Breast epithelium (tissue), 4 donors: Measurements from ENCODE around the gene RELB. TPM values are rescaled to one million over a fixed set of nuclear protein-coding genes. Genes with fewer than 3 reads are reported as not detected.
"Not testable (repeated sequence)": the region's sequence is repeated elsewhere in the genome, so short reads cannot be mapped to it uniquely, and the experiment has no call there.

Experiments
- DNase-seq, 2 donors: peaks; one replicate each; pipeline ENCODE4 v3.0.0-alpha.2; 2019; ENCODE audit warnings: low spot score in 2 of 2
- H3K27ac ChIP-seq, 2 donors: fragments of 200-600 bp; sonication (generic) in 1 of 2; one replicate each; pipeline ENCODE4 v1.5.1; 2016 to 2019; ENCODE audit warnings: mild to moderate bottlenecking in 1 of 2
- H3K27me3 ChIP-seq, 2 donors: fragments of 200-600 bp; sonication (generic) in 1 of 2; one replicate each; pipeline versions ENCODE4 v1.5.1 to v1.6.0; 2017 to 2019; ENCODE audit warnings: control low read depth in 1 of 2, mild to moderate bottlenecking in 1 of 2
- H3K36me3 ChIP-seq: fragments of 200-600 bp; one replicate; pipeline ENCODE4 v1.5.1; 2019
- H3K4me1 ChIP-seq, 2 donors: fragments of 200-600 bp; sonication (generic); one replicate each; pipeline ENCODE4 v1.5.1; 2016 to 2019; ENCODE audit warnings: control low read depth in 1 of 2
- H3K4me3 ChIP-seq, 3 donors: fragments of 200-600 bp; sonication (generic); 1 replicate in 2 of 3; 2 replicates in 1 of 3; pipeline ENCODE4 v1.5.1; 2016 to 2019; ENCODE audit warnings: mild to moderate bottlenecking in 3 of 3, moderate library complexity in 2 of 3
- H3K9me3 ChIP-seq, 2 donors: fragments of 200-600 bp; sonication (generic) in 1 of 2; one replicate each; pipeline ENCODE4 v1.5.1; 2016 to 2019; ENCODE audit warnings: control low read depth in 1 of 2
- POLR2A ChIP-seq: fragments of 450-650 bp; IDR thresholded peaks from one replicate; pipeline ENCODE4 v1.6.1; 2016; ENCODE audit warnings: antibody characterized with exemption, mild to moderate bottlenecking, moderate library complexity
- POLR2AphosphoS5 ChIP-seq, 3 donors: sonication (generic); formaldehyde crosslinking; IDR thresholded peaks; one replicate each; pipeline ENCODE4 v1.6.1; 2017; ENCODE audit warnings: antibody characterized with exemption in 3 of 3
- intact Hi-C: fragments of 100-400 bp; cut with DNase I; formaldehyde crosslinking; loops from one replicate; pipeline ENCODE4 v1.15.1; 2023; ENCODE audit warnings: low total_unique reads
- total RNA-seq, 3 donors: library from RNA; depleted of rRNA; stranded (reverse); fragments of >200 nt; gene quantifications; one replicate each; pipeline ENCODE4 v1.1.0, GENCODE V29; 2016
- TF ChIP-seq, protein P1 (sequence below), 3 donors: fragments of 450-650 bp; IDR thresholded peaks; one replicate each; pipeline ENCODE4 v1.5.1; 2016 to 2017; ENCODE audit warnings: antibody characterized with exemption in 3 of 3, mild to moderate bottlenecking in 3 of 3, moderate library complexity in 3 of 3

Gene RELB
- total RNA-seq, 3 donors from 2014 or later = 5.8 to 12.5 (median 8.2) TPM

DNA sequence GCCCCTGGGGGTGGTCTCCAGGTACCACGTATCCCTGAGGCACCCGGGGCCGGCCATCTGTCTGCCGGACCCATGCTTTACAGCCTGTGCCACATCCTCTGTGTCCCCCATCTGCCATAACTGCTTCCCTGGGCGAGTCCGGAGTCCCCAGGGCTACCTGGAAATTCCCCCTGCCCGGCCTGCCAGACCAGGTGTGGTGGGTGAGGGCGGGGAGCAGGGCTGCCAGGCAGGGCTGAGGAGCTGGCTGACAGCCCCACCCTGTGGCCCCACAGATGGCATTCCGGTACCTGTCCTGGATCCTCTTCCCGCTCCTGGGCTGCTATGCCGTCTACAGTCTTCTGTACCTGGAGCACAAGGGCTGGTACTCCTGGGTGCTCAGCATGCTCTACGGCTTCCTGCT lies 10.3 kb upstream of the RELB start:
- no peaks in the 10 kb centered on the region for H3K36me3 ChIP-seq

DNA sequence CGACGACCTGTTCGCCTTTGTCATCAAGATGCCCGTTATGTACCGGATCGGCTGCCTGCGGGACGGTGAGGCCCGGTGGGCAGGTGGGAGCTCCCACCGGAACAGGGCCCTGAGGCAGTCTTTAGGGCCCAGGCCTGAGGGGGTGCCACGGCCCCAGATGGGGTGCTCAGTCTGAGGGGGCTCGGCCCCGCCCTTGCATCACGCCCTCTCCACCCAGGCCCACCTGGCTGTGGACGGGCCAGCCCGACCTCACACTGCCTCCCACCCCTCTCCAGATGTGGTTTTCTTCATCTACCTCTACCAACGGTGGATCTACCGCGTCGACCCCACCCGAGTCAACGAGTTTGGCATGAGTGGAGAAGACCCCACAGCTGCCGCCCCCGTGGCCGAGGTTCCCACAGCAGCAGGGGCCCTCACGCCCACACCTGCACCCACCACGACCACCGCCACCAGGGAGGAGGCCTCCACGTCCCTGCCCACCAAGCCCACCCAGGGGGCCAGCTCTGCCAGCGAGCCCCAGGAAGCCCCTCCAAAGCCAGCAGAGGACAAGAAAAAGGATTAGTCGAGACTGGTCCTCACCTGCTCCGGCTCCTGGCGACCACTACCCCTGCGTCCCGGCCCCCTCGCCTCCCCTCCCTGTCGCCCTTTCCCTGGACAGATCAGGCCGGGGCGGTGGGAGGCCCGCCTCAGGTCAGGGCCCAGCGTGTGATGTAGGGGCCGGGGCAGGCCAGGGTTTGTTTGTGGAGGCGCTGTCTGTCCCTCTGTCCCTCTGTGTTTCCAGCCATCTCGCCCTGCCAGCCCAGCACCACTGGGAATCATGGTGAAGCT lies 8.7 kb upstream of the RELB start:
- Histone ChIP-seq H3K4me3 (no peak overlapping the region), H3K4me1 (no peaks in the 10 kb centered on the region), H3K36me3 (no peaks in the 10 kb centered on the region), H3K9me3 (no peaks in the 10 kb centered on the region), H3K27ac (no peak overlapping the region), H3K27me3 (no peaks in the 10 kb centered on the region)
- TF ChIP-seq, protein P1, sequence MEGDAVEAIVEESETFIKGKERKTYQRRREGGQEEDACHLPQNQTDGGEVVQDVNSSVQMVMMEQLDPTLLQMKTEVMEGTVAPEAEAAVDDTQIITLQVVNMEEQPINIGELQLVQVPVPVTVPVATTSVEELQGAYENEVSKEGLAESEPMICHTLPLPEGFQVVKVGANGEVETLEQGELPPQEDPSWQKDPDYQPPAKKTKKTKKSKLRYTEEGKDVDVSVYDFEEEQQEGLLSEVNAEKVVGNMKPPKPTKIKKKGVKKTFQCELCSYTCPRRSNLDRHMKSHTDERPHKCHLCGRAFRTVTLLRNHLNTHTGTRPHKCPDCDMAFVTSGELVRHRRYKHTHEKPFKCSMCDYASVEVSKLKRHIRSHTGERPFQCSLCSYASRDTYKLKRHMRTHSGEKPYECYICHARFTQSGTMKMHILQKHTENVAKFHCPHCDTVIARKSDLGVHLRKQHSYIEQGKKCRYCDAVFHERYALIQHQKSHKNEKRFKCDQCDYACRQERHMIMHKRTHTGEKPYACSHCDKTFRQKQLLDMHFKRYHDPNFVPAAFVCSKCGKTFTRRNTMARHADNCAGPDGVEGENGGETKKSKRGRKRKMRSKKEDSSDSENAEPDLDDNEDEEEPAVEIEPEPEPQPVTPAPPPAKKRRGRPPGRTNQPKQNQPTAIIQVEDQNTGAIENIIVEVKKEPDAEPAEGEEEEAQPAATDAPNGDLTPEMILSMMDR (IDR thresholded peaks at IDR 0.05) = no peak
- no peak for TF ChIP-seq POLR2AphosphoS5 (IDR thresholded peaks at IDR 0.05)
- no peak for DNase-seq
- intact Hi-C loops = no loop called here

More for the DNA sequence above, 10.3 kb upstream of the RELB start:
- Histone ChIP-seq H3K27me3 (no peaks in the 10 kb centered on the region), H3K4me1 (no peaks in the 10 kb centered on the region), H3K4me3 (no peak overlapping the region), H3K9me3 (no peaks in the 10 kb centered on the region), H3K27ac (no peak overlapping the region)
- no peak for DNase-seq
- intact Hi-C loops = no loop called here
- TF ChIP-seq, protein P1 (IDR thresholded peaks at IDR 0.05) = no peak
- TF ChIP-seq POLR2AphosphoS5 (IDR thresholded peaks at IDR 0.05) (no peak), POLR2A (no peak)

DNA sequence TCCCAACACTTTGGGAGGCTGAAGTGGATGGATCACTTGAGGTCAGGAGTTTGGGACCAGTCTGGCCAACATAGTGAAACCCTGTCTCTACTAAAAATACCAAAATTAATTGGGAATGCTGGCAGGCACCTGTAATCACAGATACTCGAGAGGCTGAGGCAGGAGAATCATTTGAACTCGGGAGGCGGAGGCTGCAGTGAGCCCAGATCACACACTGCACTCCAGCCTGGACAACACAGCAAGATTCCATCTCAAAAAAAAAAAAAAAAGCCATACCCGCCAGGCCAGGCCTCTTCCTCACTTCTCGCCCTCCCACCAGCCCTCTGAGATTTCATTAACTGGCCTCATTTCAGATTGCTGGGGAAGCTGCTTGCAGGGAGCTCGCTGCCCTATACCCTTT lies 7.7 kb upstream of the RELB start:
- H3K9me3 ChIP-seq = no peaks in the 10 kb centered on the region
- no peak overlapping the region for H3K27ac ChIP-seq
- intact Hi-C loops = no loop called here
- no peaks in the 10 kb centered on the region for H3K4me1 ChIP-seq
- TF ChIP-seq POLR2A (no peak), POLR2AphosphoS5 (IDR thresholded peaks at IDR 0.05) (no peak)
- TF ChIP-seq, protein P1 (IDR thresholded peaks at IDR 0.05) = no peak
- H3K27me3 ChIP-seq = no peaks in the 10 kb centered on the region
- H3K4me3 ChIP-seq = no peak overlapping the region
- DNase-seq = no peak
- no peaks in the 10 kb centered on the region for H3K36me3 ChIP-seq

DNA sequence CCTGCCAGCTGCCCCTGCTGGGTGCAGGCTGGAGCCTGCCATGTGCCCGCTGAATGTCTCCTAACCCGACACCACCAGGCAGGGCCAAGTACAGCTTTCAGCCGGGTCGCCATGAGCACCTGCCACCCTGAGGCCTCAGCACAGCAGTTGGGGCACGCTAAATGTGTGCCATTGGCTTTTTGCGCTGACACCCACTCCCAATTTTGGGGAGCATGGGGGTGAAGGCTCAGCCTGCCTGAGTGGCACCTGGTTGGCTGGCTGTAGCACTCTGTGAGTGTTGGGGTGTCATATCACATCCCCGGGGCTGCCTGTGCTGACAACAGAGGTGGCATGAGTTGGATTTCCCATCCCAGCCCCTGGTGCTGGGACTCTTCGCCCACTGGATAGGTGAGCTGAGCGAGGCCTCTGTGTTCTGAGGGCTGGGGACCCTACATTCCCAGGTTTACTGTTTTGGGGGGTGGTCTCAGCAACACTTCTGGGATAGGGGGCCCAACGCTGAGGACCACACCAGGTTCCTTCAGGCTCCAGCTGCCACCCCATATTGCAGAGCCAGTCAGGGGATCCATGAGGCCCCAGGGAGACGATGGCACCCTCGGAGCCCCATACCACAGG lies 7.2 kb upstream of the RELB start:
- no peak for TF ChIP-seq POLR2AphosphoS5 (IDR thresholded peaks at IDR 0.05)
- TF ChIP-seq, protein P1 (IDR thresholded peaks at IDR 0.05) = no peak
- no peak for TF ChIP-seq POLR2A

DNA sequence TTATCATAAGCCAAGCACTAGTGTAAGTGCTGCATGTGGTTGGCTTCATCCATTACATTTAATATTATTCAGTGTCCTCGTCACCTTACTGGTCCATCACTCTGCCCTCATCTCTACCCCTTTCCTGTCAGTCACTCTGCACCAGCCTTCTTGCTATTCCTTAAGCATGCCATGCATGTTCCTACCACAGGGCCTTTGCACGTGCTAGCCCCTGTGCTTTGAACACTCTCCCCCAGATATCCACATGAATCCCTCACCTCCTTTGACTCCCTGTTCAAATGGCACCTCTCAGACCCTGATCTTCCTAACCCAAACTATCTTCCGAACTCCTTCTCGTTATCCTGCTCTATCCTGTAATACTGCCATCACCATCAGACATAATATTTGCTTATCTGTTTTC lies 3.2 kb upstream of the RELB start:
- TF ChIP-seq, protein P1 (IDR thresholded peaks at IDR 0.05) = no peak
- TF ChIP-seq POLR2AphosphoS5 (IDR thresholded peaks at IDR 0.05) (no peak), POLR2A (no peak)
- Histone ChIP-seq H3K27ac (no peak overlapping the region), H3K36me3 (no peaks in the 10 kb centered on the region), H3K4me1 (no peaks in the 10 kb centered on the region), H3K27me3 (no peaks in the 10 kb centered on the region), H3K4me3 (no peak overlapping the region), H3K9me3 (no peaks in the 10 kb centered on the region)
- intact Hi-C loops = no loop called here
- no peak for DNase-seq

More for the DNA sequence above, 7.2 kb upstream of the RELB start:
- Histone ChIP-seq H3K27ac (no peak overlapping the region), H3K36me3 (no peaks in the 10 kb centered on the region), H3K27me3 (no peaks in the 10 kb centered on the region), H3K4me3 (no peak overlapping the region), H3K4me1 (no peaks in the 10 kb centered on the region), H3K9me3 (no peaks in the 10 kb centered on the region)
- no peak for DNase-seq
- intact Hi-C loops = no loop called here

DNA sequence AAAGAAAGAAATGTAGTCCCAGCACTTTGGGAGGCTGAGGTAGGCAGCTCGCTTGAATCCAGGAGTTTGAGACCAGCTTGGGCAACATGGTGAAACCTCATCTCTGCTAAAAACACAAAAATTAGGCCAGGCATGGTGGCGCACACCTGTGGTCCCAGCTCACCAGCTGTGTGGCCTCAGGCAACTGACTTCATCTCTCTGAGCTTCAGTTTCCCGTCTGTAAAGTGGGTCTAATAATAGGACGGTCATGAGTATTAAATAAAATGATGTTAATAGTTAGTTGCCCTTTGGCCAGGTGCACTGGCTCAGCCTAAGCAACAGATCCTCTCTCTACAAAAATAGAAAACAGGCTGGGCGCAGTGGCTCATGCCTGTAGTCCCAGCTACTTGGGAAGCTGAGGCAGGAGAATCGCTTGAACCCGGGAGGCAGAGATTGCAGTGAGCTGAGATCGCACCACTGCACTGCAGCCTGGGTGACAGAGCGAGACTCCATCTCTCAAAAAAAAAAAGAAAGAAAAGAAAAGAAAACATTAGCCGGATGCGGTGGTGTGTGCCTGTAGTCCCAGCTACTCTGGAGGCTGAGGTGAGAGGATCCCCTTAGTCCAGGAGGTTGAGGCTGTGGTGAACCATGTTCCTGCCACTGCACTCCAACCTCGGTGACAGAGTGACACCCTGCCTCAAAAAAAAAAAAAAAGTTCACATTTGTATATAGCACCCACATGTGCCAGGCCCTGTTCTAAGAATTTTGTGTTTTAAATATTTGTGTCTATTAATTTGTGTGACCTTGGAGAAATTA lies 1.9 kb upstream of the RELB start:
- H3K9me3 ChIP-seq, H3K4me3 ChIP-seq, H3K36me3 ChIP-seq, H3K4me1 ChIP-seq, H3K27me3 ChIP-seq, H3K27ac ChIP-seq, DNase-seq, intact Hi-C loops: not testable (repeated sequence)

DNA sequence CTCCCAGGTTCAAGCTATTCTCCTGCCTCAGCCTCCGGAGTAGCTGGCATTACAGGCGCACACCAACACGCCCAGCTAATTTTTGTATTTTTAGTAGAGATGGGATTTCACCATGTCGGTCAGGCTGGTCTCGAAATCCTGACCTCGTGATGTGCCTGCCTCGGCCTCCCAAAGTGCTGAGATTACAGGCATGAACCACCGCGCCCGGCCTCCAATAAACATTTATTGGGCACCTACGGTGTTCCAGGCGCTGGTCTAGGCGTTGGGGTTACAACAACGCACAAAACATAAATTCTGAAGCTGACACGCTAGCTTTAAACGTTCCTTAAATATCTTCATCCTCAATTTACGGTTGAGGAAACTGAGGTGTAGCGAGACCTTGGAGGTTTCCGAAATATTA lies 599 bp upstream of the RELB start:
- H3K4me3 ChIP-seq = peak overlapping the region in 2 of 3 donors; percentile 77 to 82
- DNase-seq, H3K27me3 ChIP-seq, intact Hi-C loops, H3K9me3 ChIP-seq, H3K36me3 ChIP-seq, H3K4me1 ChIP-seq: not testable (repeated sequence)
- peak overlapping the region; percentile 75 to 87 for H3K27ac ChIP-seq
